GM19395 (cell line): Measurements from ENCODE around the gene DHX34.
"Not testable (repeated sequence)": the region's sequence is repeated elsewhere in the genome, so short reads cannot be mapped to it uniquely, and the experiment has no call there.

Experiments used
- ATAC-seq: cut with Tn5 transposase; IDR thresholded peaks from one replicate; pipeline ENCODE4 v1.9.1; 2021; ENCODE audit warnings: mild to moderate bottlenecking, moderate library complexity; ENCODE audit not compliant: unreplicated experiment

Gene DHX34

DNA sequence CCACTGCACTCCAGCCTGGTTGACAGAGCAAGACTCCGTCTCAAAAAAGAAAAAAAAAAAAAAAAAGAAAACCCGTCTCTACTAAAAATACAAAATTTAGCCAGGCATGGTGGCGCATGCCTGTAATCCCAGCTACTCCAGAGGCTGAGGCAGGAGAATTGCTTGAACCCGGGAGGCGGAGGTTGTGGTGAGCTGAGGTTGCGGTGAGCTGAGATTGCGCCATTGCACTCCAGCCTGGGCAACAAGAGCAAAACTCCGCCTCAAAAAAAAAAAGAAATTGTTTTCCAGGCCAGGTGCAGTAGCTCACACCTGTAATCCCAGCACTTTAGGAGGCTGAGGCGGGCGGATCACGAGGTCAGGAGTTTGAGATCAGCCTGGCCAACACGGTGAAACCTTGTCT lies 37.5 kb downstream of the DHX34 start:
- not testable (repeated sequence) for ATAC-seq

DNA sequence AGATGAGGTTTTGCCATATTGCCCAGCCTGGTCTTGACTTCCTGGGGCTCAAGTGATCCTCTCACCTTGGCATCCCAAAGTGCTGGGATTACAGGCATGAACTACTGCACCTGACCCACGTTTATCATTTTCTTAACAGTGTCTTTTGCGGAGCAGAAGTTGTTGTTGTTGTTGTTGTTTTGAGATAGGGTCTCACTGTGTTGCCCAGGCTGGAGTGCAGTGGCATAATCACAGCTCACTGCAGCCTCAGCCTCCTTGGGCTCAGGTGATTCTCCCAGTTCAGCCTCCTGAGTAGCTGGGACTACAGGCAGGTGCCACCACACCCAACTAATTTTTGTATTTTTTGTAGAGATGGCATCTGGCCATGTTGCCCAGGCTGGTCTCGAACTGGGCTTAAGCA lies 38.5 kb downstream of the DHX34 start:
- not testable (repeated sequence) for ATAC-seq

DNA sequence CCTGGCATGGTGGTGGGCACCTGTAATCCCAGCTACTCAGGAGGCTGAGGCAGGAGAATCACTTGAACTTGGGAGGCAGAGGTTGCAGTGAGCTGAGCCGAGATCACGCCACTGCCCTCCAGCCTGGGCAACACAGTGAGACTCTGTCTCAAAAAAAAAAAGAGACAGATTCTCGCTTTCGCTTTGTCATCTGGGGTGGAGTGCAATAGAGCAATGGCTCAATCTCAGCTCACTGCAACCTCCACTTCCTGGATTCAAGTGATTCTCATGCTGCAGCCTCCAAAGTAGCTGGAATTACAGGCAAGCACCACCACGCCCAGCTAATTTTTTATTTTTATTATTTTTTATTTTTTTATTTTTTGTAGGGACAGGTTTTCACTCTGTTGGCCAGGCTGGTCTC lies 39.6 kb downstream of the DHX34 start:
- not testable (repeated sequence) for ATAC-seq

DNA sequence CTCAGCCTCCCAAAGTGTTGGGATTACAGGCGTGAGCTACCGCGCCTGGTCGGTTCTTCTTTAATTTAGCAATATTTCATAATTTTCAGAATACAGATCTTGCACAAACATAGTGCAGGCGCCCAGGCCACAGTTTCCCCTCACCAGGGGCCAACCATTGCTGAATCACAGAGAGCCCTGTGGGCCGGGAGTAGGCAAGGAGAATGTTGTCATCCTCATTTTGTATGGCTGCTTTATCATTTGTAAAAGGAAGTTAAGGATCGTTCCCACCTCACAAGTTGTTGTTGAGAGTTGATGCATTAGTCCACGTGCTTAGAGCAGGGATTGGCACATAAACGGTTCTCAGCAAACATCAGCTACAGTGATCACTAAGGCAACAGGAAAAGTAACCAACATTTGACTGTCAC lies 40.0 kb downstream of the DHX34 start:
- ATAC-seq, result no peak

DNA sequence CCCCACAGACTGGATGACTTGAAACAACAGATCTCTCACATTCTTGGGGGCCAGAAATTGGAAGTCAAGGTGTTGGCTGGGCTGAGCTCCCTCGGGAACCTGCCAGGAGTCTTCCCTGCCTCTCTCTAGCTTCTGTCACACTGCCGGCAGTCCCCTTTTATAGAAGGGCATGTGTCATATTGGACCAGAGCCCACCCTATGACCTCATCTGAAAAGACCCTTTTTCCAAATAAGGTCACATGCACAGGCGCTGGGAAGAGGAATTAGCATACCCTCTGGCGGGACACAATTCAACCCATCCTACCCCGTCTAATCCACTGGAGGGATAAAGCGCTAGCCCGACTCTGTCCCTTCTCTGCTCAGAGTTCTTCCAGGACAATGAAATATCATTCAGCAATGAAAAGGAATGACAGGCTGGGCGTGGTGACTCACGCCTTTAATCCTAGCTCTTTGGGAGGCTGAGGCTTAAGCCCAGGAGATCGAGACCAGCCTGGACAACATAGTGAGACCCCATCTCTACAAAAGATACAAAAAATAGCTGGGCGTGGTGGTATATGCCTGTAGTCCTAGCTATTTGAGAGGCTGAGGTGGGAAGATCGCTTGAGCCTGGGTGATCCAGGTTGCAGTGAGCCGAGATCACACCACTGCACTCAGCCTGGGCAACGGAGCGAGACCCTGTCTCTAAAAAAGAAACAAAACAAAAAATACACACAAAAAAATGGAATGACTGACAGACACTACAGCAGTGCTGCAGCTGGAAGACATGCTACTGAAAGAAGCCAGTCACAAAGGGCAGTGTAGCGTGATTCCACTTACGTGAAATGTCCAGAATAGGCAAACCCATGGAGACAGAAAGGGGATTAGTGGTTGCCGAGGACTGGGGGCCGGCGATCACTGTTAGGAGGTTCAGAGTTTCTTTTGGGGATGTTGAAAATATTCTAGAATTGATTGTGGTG lies 41.7 kb downstream of the DHX34 start:
- ATAC-seq, result no peak

DNA sequence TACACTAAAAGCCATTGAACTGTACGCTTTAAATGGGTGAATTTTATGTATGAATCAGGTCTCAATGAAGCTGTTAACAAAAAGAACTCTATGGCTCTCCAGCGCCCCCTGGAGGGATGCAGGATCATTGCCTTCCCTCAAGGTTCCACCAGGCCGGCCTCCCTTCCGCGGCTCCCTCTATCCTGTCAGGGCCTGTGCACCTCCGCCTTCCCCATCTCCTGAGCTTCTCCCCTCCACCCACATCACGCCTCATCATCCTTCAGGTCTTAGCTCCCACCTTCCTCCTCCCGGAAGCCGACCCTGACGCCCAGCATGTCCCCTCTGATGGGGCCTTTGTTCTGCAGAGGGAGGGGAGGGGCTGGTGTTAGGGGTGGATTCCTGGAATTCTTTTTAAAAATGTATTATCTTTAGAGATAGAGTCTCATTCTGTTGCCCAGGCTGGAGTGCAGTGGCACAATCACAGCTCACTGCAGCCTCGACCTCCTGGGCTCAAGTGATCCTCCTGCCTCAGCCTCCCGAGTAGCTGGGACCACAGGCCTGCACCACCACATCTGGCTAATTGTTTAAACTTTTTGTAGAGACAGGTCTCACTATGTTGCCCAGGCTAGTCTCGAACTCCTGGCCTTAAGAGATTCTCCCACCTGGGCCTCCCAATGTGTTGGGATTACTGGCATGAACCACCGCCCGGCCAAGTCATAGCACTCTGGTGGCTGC lies 42.6 kb downstream of the DHX34 start:
- ATAC-seq, result no peak

DNA sequence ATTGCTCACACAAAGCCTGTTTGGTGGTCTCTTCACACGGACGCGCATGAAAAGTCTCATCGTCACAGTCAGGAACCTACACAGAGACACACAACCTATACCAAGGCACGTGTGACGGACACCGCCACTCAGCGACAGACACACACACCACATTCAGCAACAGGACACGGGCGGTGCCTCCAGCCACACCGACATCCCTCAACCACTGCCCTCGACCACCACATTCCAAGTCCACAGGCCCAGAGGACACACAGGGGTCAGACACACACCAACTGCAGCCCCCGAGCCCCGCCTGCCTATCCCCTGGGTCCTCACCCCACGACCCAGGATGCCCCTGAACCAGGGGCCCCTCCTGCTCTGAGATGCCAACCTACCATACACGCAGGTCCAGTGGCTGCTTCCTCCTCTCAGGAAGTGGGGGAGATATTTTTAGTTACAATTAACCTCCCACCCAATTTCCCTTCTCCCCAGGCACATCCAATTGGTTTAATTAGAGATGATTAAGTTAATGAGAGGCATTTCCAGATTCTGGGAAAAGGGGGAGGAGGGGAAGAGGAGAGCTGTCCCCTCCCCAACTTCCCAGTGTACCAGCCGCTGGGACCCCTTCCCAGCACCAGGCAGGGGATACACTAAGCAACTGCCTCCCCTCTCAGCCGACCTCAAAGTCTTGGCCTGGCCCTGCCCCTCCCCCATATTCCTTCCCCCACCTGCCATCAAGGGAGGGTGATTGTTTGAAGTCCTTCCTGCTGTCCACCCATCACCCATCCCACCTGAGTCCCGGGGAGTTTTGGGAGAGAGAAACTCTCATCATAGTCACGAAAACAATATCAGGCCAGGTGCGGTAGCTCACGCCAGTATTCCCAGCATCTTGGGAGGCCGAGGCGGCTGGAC lies 49.8 kb downstream of the DHX34 start:
- ATAC-seq, result no peak

DNA sequence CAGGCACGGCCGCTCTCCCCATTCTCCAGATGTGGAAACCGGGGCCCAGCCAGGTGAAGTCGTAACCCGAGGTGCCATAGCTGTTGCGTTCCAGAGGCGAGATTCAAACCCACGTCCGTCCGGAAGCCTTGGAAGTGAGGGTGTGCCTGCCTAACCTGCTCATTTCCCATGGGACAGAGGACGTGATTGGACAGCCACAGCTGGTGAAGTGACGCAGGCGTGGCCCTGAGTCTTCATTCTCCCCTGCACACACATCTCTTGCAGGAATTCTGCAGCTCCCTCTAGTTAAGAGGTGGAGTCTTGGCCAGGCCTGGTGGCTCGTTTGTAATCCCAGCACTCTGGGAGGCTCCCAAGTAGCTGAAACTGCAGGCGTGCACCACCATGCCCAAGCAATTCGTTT lies 53.4 kb downstream of the DHX34 start:
- no peak for ATAC-seq

DNA sequence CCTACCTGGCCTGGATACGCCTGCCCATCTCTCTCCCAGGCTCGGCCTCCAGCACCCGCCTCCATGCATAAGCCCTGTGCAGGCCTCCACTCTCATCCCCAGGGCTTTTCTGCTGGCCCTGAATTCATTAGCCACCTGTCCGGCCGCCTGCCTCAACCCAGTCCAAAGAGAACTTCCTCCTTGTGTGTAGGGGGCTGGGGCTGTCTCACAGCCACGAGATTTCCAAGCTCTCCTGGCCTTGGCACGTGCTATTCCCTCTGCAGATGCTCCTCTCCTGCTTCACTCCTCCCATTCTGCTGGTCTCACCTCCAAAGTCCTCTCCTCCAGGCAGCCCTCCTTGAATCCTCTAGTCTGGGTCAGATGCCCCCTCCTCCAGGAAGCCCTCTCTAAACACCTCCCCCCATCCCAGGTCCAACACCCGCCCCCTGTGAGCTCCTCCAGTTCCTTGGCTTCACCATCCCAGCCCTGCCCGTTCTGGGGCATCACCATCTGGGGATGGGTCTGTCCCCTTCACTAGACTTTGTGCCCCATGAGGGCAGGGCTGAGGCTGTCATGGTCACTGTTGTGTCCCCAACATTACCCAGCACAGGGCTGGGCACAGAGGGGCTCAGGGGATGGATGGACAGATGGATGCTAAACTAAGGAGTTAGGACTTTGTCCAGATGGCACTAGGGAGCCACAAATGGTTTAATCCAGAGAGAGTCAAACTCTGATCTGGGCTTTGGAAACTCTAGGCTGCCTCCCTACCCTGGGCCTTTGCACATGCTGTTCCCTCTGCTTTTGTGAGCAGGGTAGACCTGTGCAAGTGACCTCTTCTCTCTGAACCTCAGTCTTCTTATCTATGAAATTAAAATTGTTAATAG lies 55.5 kb downstream of the DHX34 start:
- ATAC-seq, result no peak

DNA sequence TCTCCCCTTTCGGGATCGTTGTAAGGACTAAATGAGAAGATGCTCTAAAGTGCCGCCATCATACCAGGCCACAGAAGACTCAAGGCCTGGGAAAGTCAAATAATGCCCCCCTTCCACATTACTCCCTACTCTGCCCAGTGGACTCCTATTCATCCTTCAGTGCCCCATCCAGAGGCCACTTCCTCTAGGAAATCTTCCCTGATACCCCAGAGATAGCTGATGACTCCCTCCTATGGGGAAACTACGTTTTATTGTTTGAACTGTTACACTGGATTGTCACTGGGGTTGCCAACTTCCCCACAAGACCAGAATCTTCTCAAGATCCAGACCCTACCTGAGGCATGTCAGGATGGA lies 56.1 kb downstream of the DHX34 start:
- no peak for ATAC-seq

DNA sequence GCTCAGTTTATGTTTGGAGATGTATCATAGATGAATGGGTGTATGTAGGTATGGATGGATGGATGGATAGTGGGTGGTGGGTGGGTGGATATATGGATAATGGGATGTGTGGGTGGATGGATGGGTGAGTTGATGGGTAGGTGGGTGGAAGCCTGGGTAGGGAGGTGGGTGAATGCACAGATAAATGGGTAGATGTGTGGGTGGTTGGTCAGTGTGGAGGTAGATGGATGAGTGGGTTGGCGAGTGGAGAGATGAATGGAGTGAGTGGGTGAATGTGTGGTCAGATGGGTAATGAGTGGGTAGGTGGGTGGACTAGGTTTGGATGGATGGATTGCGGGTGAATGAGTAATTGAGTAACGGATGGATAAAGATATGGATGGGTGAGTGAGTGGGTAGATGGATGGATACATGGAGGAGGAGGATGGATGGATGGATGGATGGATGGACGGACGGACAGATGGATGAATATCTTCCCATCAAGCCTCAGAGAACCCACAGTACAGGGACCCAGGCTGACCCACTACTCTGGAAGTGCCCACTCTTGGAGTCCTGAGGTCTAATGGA lies 56.8 kb downstream of the DHX34 start:
- ATAC-seq, result no peak

DNA sequence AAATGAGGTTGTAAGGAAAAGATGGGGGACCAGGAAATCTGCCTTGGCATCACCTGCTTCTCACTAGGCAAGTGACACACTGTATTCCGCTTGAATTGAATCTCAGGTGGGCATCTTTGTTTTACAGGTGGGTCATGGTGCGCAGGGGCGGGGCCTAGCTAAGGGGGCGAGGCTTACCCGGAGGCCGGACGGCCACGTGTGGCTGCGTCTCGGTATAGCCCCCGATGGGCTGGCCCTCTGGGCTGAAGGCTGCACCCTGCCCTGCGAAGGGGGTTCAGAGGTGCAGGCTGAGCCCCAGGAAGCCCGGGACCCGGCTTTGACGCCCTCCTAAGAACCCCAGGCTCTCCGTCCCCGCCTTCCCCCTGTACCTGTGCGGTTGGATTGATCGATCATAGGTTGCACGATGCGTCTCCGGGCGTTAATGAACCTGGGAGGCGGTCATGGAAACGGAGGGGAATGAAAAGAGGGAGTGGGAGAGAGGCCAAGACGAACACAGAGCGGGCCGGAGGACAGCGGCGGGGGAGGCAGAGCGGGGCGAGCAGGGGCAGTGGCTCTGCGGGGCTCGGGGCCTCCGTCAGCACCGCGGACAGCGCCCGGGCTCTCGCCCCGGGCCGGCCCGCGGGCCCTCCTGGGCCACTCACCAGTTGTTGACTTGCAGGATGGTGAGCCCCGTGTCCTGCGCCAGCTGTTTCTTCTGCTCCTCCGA lies 57.7 kb downstream of the DHX34 start:
- ATAC-seq, result no peak

DNA sequence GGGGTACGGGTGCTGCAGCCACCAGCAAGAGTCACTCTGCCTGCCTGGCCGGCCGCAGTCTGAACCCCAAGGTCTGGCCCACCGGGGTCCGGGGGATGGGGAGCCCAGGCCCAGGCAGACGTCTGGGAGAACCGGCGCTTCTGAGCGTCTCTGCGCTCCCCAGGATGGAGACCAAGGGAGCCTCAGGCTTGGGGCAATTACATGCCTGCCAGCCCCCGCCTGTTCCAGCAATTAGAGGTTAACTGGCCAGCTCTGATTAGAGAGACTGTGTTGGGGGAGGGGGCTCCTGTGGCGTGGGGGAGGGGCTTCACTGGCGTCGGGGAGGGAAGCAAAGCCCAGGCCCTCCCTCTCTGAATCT lies 58.3 kb downstream of the DHX34 start:
- ATAC-seq, result no peak

DNA sequence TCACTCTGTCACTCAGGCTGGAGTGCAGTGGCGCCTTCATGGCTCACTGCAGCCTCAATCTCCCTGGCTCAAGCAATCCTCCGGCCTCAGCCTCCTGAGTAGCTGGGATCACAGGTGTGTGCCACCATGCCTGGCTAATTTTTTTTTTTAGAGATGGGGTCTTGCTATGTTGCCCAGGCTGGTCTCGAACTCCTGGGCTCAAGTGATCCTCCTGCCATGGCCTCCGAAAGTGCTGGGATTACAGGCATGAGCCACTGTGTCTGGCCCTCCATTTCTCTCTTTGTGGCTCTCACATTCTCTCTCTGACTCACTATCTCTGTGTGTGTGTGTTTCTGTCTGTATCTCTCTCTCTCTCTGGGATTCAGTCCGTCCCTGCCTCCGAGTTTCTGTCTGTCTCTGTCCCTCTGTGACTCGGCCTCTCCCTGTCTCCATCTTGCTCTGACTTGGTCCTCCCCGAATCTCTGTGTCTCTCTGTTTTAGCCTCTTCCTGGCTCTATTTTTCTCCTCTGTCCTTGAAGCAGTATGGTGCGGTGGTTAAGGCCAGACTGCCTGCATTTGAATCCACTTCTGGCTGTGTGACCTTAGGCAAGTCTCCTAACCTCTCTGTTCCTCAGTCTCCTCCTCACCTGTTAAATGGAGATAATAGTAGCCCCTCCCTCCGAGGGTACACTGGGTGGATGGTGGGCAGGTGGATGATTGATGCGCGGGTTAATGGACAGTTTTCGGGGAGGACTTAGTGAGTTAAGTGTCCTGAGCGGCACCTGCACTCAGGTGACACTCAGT lies 59.2 kb downstream of the DHX34 start:
- no peak for ATAC-seq

DNA sequence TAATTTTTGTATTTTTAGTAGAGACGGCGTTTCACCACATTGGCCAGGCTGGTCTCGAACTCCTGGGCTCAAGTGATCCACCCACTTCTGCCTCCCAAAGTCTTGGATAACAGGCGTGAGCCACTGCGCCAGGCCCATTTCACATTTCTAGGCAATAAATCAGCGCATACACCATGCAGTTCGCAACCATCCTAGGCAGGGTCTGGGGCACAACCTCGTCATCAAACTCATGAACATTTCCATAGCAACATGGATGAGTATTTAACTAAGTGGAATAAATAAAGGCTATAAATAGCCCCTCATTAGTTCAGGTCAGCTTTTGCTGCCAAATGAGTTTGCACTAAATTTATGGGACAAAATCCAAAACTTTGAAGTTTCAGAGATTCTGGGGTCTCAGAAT lies 62.0 kb downstream of the DHX34 start:
- ATAC-seq, result no peak

DNA sequence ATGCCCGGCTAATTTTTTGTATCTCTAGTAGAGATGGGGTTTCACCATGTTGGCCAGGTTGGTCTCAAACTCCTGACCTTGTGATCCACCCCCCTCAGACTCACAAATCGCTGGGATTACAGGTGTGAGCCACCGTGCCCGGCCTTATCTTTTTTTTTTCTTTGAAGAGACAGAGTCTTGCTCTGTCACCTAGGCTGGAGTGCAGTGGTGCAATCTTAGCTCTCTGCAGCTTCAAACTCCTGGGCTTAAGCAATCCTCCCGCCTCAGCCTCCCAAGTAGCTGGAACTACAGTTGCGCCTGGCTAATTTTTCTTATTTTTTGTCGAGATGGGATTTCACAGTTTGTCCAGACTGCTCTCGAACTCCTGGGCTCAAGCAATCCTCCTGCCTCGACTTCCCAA lies 62.6 kb downstream of the DHX34 start:
- not testable (repeated sequence) for ATAC-seq

DNA sequence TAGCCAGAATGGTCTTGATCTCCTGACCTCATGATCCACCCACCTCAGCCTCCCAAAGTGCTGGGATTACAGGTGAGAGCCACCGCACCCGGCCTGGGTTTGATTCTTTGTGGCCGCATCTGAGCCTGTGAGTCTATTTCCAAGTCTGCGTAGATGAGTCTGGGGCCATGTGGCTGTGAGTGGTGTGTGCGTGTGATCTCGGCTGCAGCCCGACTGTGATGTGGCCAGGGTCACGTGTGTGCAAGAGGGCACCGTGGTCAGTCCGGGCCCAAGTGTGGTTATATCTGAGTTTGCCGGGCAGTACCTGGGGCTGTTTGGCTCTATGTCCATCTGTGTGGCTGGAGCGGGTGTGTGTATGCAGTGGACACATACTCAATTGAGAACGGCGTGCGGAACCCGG lies 64.8 kb downstream of the DHX34 start:
- ATAC-seq, result no peak

DNA sequence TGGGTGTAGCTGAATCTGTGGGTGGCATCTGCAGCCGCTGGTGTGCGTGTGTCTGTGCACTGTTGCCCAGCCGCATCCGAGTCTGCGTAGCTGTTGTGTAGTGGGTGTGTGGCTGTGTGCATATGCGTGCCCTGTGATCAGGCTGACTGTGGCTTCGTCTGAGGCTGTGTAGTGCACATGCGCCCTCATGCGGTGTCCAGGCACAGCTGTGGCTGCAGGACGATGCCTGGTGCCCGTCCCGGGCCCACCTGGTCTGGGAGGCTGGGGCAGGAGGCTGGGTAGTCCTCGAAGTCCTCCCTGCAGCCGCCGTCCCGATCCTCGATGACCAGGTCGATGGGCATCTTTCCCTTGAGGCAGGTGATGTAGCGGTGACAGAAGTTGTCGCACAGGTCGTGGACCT lies 65.4 kb downstream of the DHX34 start:
- ATAC-seq, result no peak
